WTC11 (cell line): ENCODE results near the gene MON2. TPM values are rescaled to one million over a fixed set of nuclear protein-coding genes. Genes with fewer than 3 reads are reported as not detected.

Source experiments
- ATAC-seq: fragments of 200-7000 bp; cut with Tn5 transposase; 2 replicates; pipeline ENCODE4 v1.10.0; 2021; ENCODE audit warnings: mild to moderate bottlenecking, moderate library complexity
- CTCF ChIA-PET: fragments of 300-600 bp; sonication (Branson Sonifier 250); formaldehyde crosslinking; loops from one replicate; lab custom pipeline; 2021; ENCODE audit warnings: antibody characterized with exemption; lab: Charles Lee
- POLR2A ChIA-PET: fragments of 350-600 bp; sonication (Branson Sonifier 250); formaldehyde crosslinking; loops from one replicate; lab custom pipeline; 2021; ENCODE audit warnings: antibody characterized with exemption; lab: Charles Lee
- DNase-seq: peaks from one replicate; pipeline ENCODE4 v3.0.0; 2021; ENCODE audit warnings: low spot score
- H3K27ac Mint-ChIP-seq: 2 replicates; pipeline ENCODE4 v1.8.0; 2021; ENCODE audit warnings: mixed read lengths
- H3K27me3 Mint-ChIP-seq: 2 replicates; pipeline ENCODE4 v1.8.0; 2021; ENCODE audit warnings: low read depth, mild to moderate bottlenecking, moderate library complexity, mixed read lengths
- H3K36me3 Mint-ChIP-seq: 2 replicates; pipeline ENCODE4 v1.8.0; 2021; ENCODE audit warnings: mixed read lengths
- H3K4me1 Mint-ChIP-seq: 2 replicates; pipeline ENCODE4 v1.8.0; 2022; ENCODE audit warnings: mixed read lengths
- H3K4me3 Mint-ChIP-seq: 2 replicates; pipeline ENCODE4 v1.8.0; 2021; ENCODE audit warnings: mild to moderate bottlenecking, moderate library complexity, mixed read lengths
- H3K9me3 Mint-ChIP-seq: 2 replicates; pipeline ENCODE4 v1.8.0; 2021; ENCODE audit warnings: mixed read lengths
- ATF1 ChIP-seq: sonication (generic); formaldehyde crosslinking; IDR thresholded peaks from 2 replicates; pipeline ENCODE4 v1.8.1; 2023; ENCODE audit warnings: mild to moderate bottlenecking, moderate library complexity, missing genetic modification reagents
- CBFB ChIP-seq: sonication (generic); formaldehyde crosslinking; IDR thresholded peaks from 2 replicates; pipeline ENCODE4 v1.8.1; 2022; ENCODE audit warnings: mild to moderate bottlenecking, low read depth, missing genetic modification reagents
- ELF4 ChIP-seq: sonication (generic); formaldehyde crosslinking; IDR thresholded peaks from 2 replicates; pipeline ENCODE4 v1.8.1; 2022; ENCODE audit warnings: low read depth, mild to moderate bottlenecking, moderate library complexity, missing genetic modification reagents
- FOXK1 ChIP-seq: sonication (generic); formaldehyde crosslinking; IDR thresholded peaks from 2 replicates; pipeline ENCODE4 v1.8.0; 2022; ENCODE audit warnings: mild to moderate bottlenecking, moderate library complexity, missing genetic modification reagents
- GRHL2 ChIP-seq: fragments of 250-450 bp; sonication (Bioruptor Pico); IDR thresholded peaks from 2 replicates; pipeline ENCODE4 v1.8.0; 2022; ENCODE audit warnings: mild to moderate bottlenecking, moderate library complexity; ENCODE audit not compliant: insufficient replicate concordance, severe bottlenecking
- MYBL2 ChIP-seq: sonication (generic); formaldehyde crosslinking; IDR thresholded peaks from 2 replicates; pipeline ENCODE4 v1.8.1; 2023; ENCODE audit warnings: mild to moderate bottlenecking, moderate library complexity, missing genetic modification reagents
- NFATC4 ChIP-seq: fragments of 250-450 bp; sonication (Bioruptor Pico); IDR thresholded peaks from 2 replicates; pipeline ENCODE4 v1.9.0; 2021; ENCODE audit warnings: mild to moderate bottlenecking
- NR2C2 ChIP-seq: sonication (generic); formaldehyde crosslinking; IDR thresholded peaks from 2 replicates; pipeline ENCODE4 v1.8.0; 2022; ENCODE audit warnings: mild to moderate bottlenecking, missing genetic modification reagents
- NR3C1 ChIP-seq: sonication (generic); formaldehyde crosslinking; conservative IDR thresholded peaks from 2 replicates; pipeline ENCODE4 v1.8.1; 2023; ENCODE audit warnings: low read depth, mild to moderate bottlenecking, missing genetic modification reagents
- RORB ChIP-seq: fragments of 250-450 bp; sonication (Bioruptor Pico); IDR thresholded peaks from 2 replicates; pipeline ENCODE4 v1.9.0; 2021; ENCODE audit warnings: mild to moderate bottlenecking
- TP53 ChIP-seq: sonication (generic); formaldehyde crosslinking; IDR thresholded peaks from 2 replicates; pipeline ENCODE4 v1.8.1; 2023; ENCODE audit warnings: mild to moderate bottlenecking, missing genetic modification reagents
- ZNF138 ChIP-seq: sonication (generic); formaldehyde crosslinking; conservative IDR thresholded peaks from 2 replicates; pipeline ENCODE4 v1.8.1; 2022; ENCODE audit warnings: mild to moderate bottlenecking, moderate library complexity, missing genetic modification reagents
- ZNF232 ChIP-seq: sonication (generic); formaldehyde crosslinking; IDR thresholded peaks from 2 replicates; pipeline ENCODE4 v1.8.0; 2022; ENCODE audit warnings: mild to moderate bottlenecking, missing genetic modification reagents
- ZNF263 ChIP-seq: sonication (generic); formaldehyde crosslinking; IDR thresholded peaks from 2 replicates; pipeline ENCODE4 v1.8.1; 2022; ENCODE audit warnings: low read depth, mild to moderate bottlenecking, moderate library complexity, missing genetic modification reagents
- ZNF396 ChIP-seq: fragments of 250-450 bp; sonication (Bioruptor Pico); IDR thresholded peaks from 2 replicates; pipeline ENCODE4 v1.8.0; 2021; ENCODE audit warnings: mild to moderate bottlenecking, moderate library complexity, borderline replicate concordance
- total RNA-seq: library from RNA; stranded (reverse); gene quantifications from 3 replicates; pipeline ENCODE4 v1.2.3, GENCODE V29; 2021
- TF ChIP-seq, protein P1 (sequence below): sonication (generic); formaldehyde crosslinking; IDR thresholded peaks from 2 replicates; pipeline ENCODE4 v1.8.1; 2023; ENCODE audit warnings: mild to moderate bottlenecking, missing genetic modification reagents, borderline replicate concordance
- TF ChIP-seq, protein P2 (sequence below): sonication (generic); formaldehyde crosslinking; IDR thresholded peaks from 2 replicates; pipeline ENCODE4 v1.8.1; 2023; ENCODE audit warnings: mild to moderate bottlenecking, missing genetic modification reagents, moderate library complexity
- TF ChIP-seq, protein P3 (sequence below): sonication (generic); formaldehyde crosslinking; IDR thresholded peaks from 2 replicates; pipeline ENCODE4 v1.8.1; 2023; ENCODE audit warnings: mild to moderate bottlenecking, moderate library complexity, missing genetic modification reagents
- TF ChIP-seq, protein P4 (sequence below): sonication (generic); formaldehyde crosslinking; IDR thresholded peaks from 2 replicates; pipeline ENCODE4 v1.8.1; 2022; ENCODE audit warnings: low read depth, mild to moderate bottlenecking, moderate library complexity, missing genetic modification reagents, borderline replicate concordance
- TF ChIP-seq, protein P5 (sequence below): sonication (generic); formaldehyde crosslinking; IDR thresholded peaks from 2 replicates; pipeline ENCODE4 v1.8.0; 2022; ENCODE audit warnings: mild to moderate bottlenecking, missing genetic modification reagents
- TF ChIP-seq, protein P6 (sequence below): fragments of 250-450 bp; sonication (Bioruptor Pico); IDR thresholded peaks from 2 replicates; pipeline ENCODE4 v1.9.0; 2021; ENCODE audit warnings: mild to moderate bottlenecking, borderline replicate concordance

Gene MON2
- total RNA-seq, 1 experiment from 2014 or later = 25.8 TPM

DNA sequence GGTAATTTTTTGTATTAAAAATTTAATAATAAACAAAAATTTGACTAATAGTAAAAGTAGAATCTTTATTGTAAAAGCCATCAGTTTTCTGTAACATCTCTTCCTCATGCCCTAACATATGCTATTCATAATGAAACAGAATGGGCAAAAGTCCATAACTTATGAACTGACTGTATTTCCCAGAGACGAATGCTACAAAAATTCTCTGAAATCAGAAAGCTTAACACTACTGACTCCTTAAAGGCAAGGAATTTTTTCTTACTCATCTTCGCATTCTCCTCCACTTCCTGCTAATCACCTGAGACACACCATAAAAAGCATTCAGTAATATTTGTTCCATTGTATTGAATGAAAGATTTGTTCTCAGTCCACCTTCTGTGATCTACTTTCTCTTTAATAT is 17.6 kb downstream of the MON2 start (continued):
- TF ChIP-seq, protein P1, sequence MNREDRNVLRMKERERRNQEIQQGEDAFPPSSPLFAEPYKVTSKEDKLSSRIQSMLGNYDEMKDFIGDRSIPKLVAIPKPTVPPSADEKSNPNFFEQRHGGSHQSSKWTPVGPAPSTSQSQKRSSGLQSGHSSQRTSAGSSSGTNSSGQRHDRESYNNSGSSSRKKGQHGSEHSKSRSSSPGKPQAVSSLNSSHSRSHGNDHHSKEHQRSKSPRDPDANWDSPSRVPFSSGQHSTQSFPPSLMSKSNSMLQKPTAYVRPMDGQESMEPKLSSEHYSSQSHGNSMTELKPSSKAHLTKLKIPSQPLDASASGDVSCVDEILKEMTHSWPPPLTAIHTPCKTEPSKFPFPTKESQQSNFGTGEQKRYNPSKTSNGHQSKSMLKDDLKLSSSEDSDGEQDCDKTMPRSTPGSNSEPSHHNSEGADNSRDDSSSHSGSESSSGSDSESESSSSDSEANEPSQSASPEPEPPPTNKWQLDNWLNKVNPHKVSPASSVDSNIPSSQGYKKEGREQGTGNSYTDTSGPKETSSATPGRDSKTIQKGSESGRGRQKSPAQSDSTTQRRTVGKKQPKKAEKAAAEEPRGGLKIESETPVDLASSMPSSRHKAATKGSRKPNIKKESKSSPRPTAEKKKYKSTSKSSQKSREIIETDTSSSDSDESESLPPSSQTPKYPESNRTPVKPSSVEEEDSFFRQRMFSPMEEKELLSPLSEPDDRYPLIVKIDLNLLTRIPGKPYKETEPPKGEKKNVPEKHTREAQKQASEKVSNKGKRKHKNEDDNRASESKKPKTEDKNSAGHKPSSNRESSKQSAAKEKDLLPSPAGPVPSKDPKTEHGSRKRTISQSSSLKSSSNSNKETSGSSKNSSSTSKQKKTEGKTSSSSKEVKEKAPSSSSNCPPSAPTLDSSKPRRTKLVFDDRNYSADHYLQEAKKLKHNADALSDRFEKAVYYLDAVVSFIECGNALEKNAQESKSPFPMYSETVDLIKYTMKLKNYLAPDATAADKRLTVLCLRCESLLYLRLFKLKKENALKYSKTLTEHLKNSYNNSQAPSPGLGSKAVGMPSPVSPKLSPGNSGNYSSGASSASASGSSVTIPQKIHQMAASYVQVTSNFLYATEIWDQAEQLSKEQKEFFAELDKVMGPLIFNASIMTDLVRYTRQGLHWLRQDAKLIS (CRISPR knock-in tag) = no peak
- TF ChIP-seq, protein P2, sequence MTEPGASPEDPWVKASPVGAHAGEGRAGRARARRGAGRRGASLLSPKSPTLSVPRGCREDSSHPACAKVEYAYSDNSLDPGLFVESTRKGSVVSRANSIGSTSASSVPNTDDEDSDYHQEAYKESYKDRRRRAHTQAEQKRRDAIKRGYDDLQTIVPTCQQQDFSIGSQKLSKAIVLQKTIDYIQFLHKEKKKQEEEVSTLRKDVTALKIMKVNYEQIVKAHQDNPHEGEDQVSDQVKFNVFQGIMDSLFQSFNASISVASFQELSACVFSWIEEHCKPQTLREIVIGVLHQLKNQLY (CRISPR knock-in tag) = no peak

DNA sequence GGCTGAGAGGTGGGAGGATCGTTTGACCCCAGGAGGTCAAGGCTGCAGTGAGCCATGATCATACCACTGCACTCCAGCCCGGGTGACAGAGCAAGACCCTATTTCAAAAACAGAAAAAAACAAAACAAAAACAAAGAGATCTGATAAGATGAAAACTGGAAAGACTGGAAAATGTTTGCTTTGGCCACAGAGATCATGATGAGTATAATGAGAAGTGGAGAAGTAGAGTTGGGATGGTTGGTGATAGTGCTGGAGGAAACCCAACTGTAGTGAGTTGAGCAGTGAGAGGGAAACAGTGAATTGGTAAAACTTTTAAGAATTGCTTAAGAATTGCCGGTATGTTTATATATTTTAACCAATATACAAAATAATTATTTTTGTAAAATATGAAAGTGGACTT is 39.2 kb downstream of the MON2 start:
- CTCF ChIA-PET = no interaction called here
- TF ChIP-seq, protein P3, sequence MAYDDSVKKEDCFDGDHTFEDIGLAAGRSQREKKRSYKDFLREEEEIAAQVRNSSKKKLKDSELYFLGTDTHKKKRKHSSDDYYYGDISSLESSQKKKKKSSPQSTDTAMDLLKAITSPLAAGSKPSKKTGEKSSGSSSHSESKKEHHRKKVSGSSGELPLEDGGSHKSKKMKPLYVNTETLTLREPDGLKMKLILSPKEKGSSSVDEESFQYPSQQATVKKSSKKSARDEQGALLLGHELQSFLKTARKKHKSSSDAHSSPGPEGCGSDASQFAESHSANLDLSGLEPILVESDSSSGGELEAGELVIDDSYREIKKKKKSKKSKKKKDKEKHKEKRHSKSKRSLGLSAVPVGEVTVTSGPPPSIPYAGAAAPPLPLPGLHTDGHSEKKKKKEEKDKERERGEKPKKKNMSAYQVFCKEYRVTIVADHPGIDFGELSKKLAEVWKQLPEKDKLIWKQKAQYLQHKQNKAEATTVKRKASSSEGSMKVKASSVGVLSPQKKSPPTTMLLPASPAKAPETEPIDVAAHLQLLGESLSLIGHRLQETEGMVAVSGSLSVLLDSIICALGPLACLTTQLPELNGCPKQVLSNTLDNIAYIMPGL (CRISPR knock-in tag) = no peak
- TF ChIP-seq ZNF232 (CRISPR knock-in tag) (no peak), NR3C1 (CRISPR knock-in tag) (no peak), ELF4 (no peak), ZNF138 (CRISPR knock-in tag) (no peak), TP53 (no peak), NR2C2 (CRISPR knock-in tag) (no peak), ZNF396 (CRISPR knock-in tag) (no peak), FOXK1 (no peak)
- TF ChIP-seq, protein P4, sequence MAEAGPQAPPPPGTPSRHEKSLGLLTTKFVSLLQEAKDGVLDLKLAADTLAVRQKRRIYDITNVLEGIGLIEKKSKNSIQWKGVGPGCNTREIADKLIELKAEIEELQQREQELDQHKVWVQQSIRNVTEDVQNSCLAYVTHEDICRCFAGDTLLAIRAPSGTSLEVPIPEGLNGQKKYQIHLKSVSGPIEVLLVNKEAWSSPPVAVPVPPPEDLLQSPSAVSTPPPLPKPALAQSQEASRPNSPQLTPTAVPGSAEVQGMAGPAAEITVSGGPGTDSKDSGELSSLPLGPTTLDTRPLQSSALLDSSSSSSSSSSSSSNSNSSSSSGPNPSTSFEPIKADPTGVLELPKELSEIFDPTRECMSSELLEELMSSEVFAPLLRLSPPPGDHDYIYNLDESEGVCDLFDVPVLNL (CRISPR knock-in tag) = no peak
- TF ChIP-seq, protein P5, sequence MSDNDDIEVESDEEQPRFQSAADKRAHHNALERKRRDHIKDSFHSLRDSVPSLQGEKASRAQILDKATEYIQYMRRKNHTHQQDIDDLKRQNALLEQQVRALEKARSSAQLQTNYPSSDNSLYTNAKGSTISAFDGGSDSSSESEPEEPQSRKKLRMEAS (CRISPR knock-in tag) = no peak
- POLR2A ChIA-PET = no interaction called here
- no peak for ATAC-seq
- DNase-seq = no peak
- no peak overlapping the region for H3K4me3 Mint-ChIP-seq
- H3K36me3 Mint-ChIP-seq = peaks cover 29% of the 10 kb centered on the region
- no peaks in the 10 kb centered on the region for H3K4me1 Mint-ChIP-seq
- no peaks in the 10 kb centered on the region for H3K27me3 Mint-ChIP-seq
- H3K27ac Mint-ChIP-seq = no peak overlapping the region
- H3K9me3 Mint-ChIP-seq = peaks cover 14% of the 10 kb centered on the region

DNA sequence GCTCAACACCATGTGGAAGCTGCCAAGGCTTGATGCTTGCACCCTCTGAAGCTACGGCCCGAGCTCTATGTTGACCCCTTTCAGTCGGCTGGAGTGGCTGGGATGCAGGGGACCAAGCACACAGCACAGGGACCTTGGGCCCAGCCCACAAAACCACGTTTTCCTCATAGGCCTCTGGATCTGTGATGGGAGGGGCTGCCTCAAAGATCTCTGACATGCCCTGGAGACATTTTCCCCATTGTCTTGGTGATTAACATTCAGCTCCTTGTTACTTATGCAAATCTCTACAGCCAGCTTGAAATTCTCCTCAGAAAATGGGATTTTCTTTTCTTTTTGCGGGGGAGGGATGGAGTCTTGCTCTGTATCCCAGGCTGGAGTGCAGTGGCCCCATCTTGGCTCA is 46.3 kb downstream of the MON2 start:
- no peak for DNase-seq
- Mint-ChIP-seq H3K27ac (no peak overlapping the region), H3K4me1 (peaks cover 4% of the 10 kb centered on the region), H3K9me3 (peaks cover 54% of the 10 kb centered on the region), H3K4me3 (no peak overlapping the region), H3K27me3 (no peaks in the 10 kb centered on the region), H3K36me3 (peaks cover 67% of the 10 kb centered on the region)
- ChIA-PET CTCF (no interaction called here), POLR2A (interaction anchor here (0.6 kb wide), 1 partner anchor 291 kb away, joined by 4 read pairs; no protein-coding TSS in a partner anchor)
- peak; percentile 47 for ATAC-seq
- TF ChIP-seq, protein P6, sequence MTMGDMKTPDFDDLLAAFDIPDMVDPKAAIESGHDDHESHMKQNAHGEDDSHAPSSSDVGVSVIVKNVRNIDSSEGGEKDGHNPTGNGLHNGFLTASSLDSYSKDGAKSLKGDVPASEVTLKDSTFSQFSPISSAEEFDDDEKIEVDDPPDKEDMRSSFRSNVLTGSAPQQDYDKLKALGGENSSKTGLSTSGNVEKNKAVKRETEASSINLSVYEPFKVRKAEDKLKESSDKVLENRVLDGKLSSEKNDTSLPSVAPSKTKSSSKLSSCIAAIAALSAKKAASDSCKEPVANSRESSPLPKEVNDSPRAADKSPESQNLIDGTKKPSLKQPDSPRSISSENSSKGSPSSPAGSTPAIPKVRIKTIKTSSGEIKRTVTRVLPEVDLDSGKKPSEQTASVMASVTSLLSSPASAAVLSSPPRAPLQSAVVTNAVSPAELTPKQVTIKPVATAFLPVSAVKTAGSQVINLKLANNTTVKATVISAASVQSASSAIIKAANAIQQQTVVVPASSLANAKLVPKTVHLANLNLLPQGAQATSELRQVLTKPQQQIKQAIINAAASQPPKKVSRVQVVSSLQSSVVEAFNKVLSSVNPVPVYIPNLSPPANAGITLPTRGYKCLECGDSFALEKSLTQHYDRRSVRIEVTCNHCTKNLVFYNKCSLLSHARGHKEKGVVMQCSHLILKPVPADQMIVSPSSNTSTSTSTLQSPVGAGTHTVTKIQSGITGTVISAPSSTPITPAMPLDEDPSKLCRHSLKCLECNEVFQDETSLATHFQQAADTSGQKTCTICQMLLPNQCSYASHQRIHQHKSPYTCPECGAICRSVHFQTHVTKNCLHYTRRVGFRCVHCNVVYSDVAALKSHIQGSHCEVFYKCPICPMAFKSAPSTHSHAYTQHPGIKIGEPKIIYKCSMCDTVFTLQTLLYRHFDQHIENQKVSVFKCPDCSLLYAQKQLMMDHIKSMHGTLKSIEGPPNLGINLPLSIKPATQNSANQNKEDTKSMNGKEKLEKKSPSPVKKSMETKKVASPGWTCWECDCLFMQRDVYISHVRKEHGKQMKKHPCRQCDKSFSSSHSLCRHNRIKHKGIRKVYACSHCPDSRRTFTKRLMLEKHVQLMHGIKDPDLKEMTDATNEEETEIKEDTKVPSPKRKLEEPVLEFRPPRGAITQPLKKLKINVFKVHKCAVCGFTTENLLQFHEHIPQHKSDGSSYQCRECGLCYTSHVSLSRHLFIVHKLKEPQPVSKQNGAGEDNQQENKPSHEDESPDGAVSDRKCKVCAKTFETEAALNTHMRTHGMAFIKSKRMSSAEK (CRISPR knock-in tag) = no peak
- no peak for TF ChIP-seq MYBL2 (CRISPR knock-in tag)
- no peak for TF ChIP-seq GRHL2
- TF ChIP-seq NFATC4 (CRISPR knock-in tag) = no peak
- no peak for TF ChIP-seq ZNF263 (CRISPR knock-in tag)
- TF ChIP-seq ATF1 = no peak
- no peak for TF ChIP-seq CBFB (CRISPR knock-in tag)
- TF ChIP-seq RORB (CRISPR knock-in tag) = no peak
